CD4-positive, alpha-beta T cell treated with Interferon alpha-2 for 1 hour (primary cell): Measurements from ENCODE around the gene LRRC36.
"Not testable (repeated sequence)": the region's sequence is repeated elsewhere in the genome, so short reads cannot be mapped to it uniquely, and the experiment has no call there.

Experiments used
- DNase-seq, 2 donors: peaks; one replicate each; pipeline ENCODE4 v3.0.0-alpha.2; 2020 to 2022

The LRRC36 gene

DNA sequence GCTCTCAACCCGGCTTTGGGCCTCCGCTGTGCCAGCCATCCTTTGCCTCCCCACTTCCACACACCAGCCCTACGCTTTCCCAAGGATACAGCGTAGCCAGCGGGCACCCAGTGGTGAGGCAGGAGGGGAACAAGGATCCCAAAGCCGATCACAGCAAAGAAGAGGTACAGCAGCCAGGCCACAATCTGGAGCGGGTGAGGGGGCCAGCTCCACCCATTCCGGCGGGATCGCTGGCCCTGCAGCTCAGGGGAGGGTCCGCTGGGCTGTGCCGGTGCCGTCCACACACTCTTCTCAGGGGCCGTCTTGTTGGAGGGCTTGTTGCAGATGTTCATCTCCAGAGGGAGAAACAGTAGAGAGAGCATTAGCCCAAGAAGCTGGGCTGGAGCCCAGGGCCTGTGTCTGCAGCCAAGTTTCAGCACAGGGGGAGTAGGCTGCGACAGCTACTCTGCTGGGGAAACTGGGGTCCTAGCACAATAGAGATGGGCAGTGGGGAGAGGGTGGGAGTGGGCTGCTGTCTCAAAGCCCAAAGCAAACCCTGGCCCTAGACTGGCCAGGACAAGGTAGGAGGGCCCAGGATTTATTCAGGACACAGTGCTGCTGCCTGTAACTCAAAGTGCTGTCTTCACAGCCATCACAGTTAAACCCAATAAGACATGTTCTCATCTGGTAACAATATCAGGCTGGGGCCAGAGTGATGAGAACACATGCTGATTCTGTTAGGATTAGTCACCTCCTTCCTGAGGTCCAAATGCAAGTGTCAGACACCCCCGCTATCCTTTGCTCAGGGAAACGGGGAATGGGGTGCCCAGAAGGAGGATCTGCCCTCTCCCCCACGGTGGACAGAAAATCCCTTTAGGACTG, 79.7 kb downstream of the LRRC36 start:
- DNase-seq = no peak

DNA sequence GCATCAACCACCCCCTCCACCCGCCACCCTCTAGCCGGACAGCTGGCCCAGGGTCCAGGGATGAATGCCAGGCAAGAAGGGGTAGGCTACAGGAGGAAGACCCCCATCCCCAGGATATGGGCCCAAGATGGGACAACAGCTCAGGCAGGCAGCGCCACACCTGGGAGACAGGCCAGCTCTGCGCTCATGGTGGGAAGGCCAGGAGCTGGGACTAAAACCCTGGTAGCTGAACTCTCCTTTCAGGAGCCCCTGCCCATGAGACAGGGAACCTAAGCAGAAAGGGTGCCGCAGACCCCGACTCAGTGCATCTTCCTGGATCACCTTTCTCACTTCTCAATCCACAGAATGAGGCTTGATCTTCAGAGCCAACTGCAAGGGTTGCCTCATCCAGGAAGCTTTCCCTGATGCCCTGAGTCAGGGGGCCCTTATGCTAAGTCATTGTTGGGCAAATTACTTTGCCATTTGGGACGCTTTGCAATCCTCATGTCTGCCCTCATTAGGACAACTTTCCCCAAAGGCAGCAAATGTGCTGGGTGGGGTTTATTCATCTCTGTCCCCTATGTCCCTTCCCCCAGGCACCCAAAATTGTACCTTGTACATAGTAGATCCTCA, 80.7 kb downstream of the LRRC36 start:
- DNase-seq = no peak

DNA sequence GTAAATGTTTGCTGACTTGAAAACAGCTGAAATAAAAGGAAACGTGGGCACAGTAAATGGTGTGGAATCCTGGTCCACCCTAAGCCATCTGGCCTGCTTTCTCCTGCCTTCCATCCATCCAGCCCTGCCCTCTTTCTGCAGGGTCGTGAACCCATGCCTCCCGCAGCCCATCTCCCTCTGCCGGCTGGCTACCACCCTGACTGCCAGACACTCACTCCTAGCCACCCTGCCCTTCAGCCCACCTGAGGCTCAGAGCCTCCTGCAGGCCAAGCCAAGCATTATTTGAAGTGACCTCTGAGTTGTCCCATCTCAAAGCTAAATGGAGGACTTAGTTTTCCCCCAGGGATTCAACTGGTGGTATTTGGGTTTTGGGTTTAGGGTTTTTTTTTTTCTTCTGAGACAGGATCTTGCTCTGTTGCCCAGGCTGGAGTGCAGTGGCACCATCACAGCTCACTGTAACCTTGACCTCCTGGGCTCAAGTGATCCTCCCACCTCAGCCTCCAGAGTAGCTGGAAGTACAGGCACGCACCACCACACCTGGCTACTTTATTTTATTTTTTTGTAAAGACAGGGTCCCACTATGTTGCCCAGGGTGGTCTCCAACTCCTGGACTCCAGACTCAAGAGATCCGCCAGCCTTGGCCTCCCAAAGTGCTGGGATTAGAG, 81.3 kb downstream of the LRRC36 start:
- no peak for DNase-seq

DNA sequence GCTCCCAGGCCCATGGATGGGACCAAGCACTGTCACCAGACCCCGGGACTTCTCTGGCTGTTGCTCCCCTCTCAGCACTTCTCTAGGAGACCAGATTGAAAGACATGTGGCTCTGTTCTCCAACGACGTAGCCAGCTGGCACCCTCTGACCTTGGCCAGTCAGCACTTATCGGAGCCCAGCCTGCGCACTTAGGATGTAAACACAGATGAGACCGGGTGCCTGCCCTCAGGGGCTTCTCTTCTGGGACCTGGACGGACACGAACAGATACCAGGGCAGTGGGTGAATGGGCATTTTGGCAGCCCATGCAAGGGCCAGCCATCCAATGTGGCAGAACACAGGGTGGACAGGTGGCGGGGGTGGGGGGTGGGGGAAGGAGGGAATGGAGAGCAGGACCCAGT, 83.0 kb downstream of the LRRC36 start:
- no peak for DNase-seq

DNA sequence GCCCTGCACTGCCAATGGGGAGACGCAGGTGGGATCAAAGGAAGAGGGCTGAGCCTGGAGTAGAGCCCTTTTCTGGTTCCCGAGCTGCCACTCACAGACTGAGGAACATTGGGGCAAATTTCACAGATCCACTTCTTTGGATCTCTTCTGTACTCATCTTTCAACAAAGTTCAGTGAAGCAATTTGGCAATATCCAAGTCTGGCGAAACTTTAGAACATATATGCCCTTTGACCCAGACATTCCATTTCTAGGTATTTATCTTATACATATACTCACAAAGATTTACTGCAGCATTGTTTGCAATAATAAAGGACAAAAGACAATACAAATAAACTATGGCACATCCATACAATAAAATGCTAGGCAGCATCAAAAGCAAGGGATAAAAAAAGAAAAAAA, 84.7 kb downstream of the LRRC36 start:
- no peak for DNase-seq

DNA sequence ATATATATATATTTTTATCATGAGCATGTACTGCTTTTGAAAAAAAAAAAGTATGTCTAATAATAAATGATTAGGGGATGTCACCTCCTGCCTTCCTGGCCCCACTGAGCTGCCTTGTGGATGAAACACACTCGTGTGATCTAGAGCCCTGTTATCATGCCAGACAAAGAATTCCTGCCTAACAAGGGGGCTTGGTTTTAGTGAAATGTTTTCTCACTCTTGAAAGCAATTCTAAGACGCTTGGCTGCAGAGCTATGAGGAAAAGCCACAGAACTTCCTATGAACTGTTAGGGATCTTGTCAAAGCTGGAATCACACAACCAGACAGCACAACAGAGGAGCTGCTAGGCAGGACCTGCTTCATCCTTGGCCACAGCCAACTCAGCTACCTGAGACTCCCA, 85.7 kb downstream of the LRRC36 start:
- no peak for DNase-seq

DNA sequence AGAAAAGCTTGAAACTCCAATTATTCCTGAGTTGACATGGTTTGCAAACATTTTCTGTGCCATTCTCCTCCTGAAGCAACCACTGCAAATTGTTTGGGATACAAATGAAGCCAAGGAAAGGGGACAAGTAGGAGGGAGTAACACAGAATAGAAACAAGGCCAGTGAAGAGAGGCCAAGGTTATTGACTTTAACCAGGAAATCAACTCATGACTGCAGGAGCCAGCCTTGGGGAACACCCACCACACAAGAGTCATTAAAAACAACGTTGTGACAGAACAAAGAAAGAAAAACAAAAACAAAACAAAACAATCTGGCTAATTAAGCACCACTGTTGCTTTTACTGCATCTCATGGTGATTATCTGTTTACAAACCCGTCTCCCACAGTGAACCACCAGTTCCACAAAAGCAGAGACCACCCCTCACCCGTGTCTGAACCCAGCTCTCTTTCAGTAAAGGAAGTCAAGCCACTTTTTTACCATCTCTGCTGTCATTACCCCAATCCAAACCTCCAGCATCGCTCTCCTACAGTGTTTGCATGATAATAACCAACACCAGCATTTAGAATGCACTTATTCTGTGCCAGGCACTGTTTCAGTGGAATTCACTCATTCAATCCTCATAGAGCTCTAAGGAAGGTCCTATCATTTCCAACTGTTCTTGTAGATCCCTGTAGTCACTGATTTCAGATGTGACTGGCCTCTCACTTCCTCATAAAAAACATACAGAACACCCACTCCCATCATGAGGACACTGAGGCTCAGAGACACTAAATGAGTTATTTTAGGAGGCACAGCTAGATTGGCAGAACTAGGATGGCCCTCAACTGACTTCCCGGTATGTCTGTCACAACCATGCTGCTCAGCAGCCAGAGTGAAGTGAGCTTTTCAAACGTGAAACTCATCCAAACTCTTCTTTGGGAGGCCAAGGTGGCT, 87.6 kb downstream of the LRRC36 start:
- no peak for DNase-seq

DNA sequence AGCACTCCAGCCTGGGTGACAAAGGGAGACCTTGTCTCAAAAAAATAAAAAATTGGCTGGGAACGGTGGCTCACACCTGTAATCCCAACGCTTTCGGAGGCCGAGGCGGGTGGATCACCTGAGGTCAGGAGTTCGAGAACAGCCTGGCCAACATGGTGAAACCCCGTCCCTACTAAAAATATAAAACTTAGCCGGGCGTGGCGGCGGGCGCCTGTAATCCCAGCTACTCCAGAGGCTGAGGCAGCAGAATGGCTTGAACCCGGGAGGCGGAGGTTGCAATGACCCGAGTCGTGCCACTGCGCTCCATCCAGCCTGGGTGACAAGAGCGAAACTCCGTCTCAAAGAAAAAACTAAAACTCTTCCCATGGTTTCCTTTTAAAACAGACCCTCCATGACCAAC, 88.8 kb downstream of the LRRC36 start:
- not testable (repeated sequence) for DNase-seq

DNA sequence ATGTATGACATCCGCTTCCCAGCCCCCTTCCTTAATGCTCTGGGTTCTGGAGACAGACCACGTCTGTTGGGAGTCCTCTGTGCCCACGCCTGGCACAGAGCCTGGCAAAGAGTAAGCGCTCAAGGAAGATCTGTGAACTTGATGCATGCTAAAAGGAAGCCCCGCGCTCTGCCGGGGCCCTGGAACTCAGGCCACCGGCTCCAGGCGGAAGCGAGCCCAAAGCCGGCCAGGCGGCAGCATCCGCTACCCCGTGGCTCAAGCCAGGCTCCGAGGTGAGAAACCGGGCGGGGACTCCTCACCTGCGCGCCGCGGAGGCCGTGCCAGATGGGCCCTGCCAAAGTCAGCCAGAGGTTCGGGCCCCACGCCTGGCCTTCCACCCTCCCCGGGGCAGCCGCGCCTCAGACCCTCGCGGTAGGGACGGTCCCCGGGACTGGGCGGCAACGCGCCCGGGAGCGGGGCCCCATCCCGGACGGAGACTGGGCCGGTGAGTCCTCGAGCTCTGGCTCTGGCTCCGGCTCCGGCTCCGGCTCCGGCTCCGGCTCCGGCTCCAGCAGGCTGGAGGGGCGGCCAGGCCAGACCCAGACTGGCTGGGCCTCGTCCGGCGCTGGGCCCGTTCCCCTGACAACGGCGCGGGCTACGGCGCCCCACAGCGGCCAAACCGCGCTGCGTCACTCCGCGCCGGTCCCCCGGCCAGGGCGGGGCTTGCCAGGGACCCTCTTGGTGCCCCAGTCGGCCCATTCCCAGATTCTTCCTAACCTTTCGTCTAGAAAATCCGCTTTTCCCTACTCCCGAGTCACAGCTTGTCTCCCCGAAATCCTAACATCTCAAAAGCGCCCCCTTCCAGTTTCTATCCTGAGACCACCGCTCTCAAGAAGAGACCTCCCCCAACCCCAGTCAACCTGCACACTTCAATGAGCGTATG, 89.5 kb downstream of the LRRC36 start, which contains the start of gene ZDHHC1:
ZDHHC1 (minus strand) TSS at position 606 of the 922 bp plus-strand sequence. CDS start 8,702 bp downstream, outside the sequence.
- peak; percentile 31 to 54 for DNase-seq

DNA sequence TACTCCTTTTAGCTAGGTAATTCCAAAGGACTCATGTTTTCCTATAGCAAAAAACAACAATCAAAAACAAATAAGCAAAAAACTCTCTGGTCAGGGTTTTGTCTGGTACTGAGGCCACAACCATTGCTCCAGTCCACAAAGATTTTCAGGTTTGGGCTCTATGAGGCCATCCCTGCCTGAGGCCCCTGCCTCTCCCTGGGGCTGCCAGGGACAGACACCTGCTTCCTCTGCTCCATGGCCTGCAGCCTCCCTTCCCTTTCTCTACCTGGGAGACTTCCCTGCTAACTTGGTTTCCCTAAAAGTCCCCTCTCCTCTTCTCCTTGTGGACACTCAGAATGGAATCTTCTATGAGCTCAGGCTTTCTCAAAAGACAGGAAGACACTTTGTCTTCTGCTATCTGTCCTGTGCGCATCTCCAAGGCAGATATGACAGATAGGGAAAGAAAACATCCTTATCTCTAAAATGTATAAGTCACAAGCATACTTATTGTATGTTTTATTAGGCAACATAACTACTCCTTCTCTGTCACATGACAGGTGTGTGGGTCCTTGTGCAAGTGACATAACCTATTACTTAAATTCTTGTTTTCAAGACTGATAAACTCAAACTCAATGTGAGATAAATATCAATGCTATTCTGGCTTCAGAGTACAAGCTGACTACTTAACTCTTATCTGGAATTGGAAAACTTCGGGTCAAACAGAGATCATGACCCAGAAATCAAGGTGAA, 90.9 kb downstream of the LRRC36 start:
- DNase-seq = no peak

DNA sequence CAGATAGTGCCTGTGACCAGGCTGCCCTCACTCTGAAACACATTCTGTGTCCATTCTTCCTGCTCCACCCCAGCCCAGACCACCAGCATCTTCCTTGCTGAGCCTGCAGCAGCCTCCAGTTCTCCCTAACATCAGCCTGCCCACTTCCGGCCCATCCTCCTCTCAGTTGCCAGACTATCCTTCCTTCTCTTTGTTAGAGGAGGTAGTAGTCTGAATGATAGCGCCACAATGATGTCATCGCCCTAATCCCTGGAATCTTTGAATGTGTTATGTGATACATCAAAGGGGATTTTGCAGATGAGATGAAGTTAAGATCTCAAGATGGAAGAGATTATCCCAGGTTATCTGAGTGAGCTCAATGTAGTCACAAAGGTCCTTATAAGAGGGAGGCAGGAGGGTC, 92.9 kb downstream of the LRRC36 start:
- no peak for DNase-seq

DNA sequence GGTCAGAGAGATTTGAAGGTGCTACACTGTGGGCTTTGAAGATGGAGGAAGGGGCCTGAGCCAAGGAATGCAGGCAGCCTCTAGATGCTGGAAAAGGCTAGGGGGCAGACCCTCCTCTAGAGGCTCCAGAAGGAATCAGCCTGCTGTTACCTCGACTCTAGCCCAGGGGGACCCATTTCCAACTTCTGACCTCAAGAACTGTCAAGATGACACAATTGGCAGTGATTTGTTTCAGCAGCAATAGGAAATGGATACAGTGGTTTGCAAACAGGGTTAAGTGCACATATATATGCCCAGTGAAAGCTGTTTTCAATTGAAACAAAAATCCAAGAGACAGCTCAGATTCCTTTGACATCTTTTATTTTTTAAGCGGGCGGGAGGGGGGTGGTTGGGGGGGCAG, 93.3 kb downstream of the LRRC36 start:
- DNase-seq = no peak

DNA sequence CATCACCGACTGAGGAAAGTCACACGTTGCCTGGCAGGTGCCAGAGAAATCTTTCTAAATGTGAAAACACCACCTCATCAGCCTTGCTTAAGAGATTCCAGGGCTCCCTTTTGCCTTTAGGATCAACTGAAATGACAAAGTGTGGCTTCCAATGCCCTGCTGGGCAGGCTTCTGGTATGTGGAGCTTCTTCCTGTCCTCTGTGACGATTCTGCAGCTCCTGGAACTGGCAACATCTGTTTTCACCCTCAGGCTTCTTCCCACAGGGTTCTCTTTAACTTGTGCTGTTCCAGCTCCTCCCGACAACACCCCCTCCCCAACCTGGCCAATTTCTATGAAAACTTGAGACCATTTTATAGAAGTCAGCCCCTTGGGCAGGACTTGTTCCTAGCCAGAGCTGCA, 94.4 kb downstream of the LRRC36 start:
- DNase-seq = no peak

DNA sequence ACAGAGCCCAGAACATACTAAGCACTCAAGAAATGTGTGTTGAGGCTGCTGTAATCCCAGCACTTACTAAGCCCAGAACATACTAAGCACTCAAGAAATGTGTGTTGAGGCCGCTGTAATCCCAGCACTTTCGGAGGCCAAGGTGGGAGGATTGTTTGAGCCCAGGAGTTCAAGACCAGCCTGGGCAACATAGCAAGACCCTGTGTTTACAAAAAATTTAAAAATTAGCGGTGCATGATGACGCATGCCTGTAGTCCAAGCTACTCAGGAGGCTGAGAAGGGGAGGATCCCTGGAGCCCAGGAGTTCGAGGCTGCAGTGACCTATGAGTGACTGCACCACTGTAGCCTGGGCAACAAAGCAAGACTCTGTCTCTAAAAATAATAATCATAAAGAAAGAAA, 96.4 kb downstream of the LRRC36 start:
- DNase-seq = no peak

DNA sequence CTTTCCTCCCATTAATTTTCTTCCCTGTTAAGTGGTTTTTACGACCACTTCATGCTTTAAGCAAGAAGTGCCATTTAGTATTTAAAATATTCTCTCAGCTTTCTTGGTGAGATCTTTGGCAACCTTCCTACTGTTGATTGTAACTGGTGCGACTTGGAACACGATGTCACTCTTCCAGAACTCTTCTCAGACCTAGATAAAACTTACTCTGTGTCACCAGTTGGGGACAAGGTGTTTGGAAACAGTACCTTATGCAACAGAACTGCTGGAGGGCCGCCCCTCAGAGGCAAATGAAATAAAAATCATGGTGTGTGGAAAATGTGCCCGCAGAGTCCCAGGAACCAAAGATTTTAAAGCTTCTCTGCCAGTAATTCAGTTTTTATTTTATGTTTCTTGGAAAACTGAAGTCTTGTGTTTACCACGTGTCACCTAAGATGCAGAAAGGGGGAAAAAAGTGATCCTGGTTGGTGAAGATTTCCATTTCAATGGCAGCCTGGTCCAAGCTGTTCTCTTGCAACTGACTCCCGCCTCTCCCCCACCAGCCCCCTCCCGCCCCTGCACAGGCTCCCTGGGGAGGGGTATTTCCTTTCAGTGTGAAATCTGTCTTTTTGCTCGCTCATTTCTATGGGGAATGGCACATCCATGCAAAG, 97.1 kb downstream of the LRRC36 start:
- DNase-seq = no peak

DNA sequence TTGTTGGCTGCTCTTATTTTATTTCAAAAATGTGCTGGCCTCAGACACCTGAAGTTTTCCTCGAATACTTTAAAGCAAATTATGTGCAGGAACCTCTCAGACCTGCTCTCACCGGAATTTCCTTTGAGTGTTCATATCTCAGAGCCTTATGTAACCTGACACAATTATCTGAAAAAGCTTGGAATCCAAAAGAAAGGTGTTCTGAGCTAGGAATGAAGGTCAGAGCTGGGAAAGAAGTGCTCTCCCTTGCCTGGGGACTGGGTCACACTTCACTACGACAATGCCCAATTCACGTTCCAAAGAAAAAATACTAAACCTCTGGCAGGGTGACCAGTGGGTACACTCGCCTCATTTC, 97.6 kb downstream of the LRRC36 start:
- no peak for DNase-seq

DNA sequence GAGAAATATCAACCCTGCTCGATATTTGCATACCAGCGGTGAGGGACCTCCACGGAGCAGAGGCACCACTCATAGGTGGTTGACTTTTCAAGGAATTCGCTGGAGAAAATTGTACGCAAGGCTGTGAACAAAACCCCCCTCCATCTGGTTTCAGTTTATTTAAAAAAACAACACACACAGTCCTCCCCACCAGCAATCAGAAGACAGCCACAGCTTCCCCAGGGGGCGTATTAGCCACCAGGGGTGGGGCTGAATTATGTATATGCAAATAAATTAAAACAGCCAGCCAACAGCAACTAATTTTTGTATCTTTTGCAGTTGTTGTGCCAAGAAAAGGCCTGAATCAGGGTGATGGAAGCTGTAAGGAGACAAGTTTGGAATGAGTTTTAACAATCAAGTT, 98.4 kb downstream of the LRRC36 start:
- no peak for DNase-seq

DNA sequence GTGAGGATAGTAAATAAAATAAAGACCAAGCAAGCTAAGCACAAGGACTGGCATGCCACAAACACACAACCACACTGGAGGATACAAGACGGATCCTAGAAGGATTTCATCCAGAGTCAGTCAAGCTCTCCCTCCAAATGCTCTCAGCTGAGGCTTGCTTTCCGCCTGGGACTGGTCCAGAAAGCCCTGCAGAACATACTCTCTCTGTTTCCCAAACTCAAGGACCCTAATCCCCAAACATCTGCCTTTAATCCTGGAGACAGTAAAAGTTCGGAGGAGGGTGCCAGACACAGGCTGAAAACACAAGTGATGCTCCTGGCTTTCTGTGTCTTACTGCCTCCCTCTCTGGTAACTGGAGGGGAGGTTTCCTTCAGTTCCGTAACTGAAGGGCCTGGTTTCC, 99.0 kb downstream of the LRRC36 start:
- DNase-seq = no peak

DNA sequence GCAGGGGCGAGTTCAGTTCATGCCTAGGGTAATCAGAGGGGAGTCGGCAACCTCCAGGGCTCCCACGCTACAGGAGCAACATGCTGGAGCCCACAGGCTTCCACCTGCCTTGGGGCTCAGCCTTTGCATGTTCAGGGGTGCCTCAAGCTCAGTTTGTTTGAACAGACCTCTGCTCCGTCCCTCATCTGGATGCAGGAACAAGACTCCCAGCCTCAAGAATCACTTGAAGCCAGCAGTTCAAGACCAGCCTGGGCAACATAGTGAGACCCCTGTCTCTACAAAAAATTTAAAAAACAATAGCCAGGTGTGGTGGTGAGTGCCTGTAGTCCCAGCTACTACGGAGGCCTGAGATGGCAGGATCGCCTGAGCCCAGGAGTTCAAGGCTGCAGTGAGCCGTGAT, 99.4 kb downstream of the LRRC36 start:
- DNase-seq = no peak

DNA sequence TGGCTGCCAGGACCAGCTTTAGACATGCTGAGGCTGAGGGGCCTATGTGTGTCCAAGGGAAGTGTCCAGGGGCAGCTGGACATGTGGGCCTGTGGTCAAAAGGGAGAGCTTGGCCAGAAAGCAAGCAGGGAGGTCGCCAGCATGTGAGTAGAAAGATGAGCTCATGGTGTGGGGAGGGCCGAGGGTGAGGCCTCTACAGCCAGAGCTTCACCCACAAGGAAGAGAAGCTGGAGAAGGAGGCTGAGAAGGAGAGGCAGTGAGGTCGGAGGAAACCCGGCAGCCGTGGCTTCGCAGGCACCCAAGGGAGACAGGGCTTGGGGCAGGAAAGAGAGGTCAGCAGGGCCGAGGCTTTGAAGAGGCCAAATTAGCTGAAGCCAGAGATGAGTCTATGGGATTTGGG, 100.3 kb downstream of the LRRC36 start:
- no peak for DNase-seq
